ENCODE results near the gene CTSD.
"Not testable (repeated sequence)": the region's sequence is repeated elsewhere in the genome, so short reads cannot be mapped to it uniquely, and the experiment has no call there.

Gene CTSD

GRCh38 chr11:1763796-1764661 is at the start of gene CTSD:
CTSD (minus strand) TSS chr11:1763927; CDS start chr11:1763859, 68 bp downstream.
- no peak for DNase-seq

GRCh38 chr11:1813356-1813755 is 49.6 kb upstream of the CTSD start:
- not testable (repeated sequence) for DNase-seq

GRCh38 chr11:1812801-1813200 is 49.1 kb upstream of the CTSD start:
- no peak for DNase-seq

- no peak for DNase-seq
Observed at GRCh38 chr11:1812274-1812673, 48.5 kb upstream of the CTSD start.

GRCh38 chr11:1810761-1811160 is 47.0 kb upstream of the CTSD start:
- DNase-seq, result no peak

GRCh38 chr11:1807264-1807995 is 43.7 kb upstream of the CTSD start:
- no peak for DNase-seq

- DNase-seq, result no peak
Observed at GRCh38 chr11:1805525-1805924, 41.8 kb upstream of the CTSD start.

- not testable (repeated sequence) for DNase-seq
Observed at GRCh38 chr11:1803835-1804519, 40.2 kb upstream of the CTSD start.

- DNase-seq, result no peak
Observed at GRCh38 chr11:1803246-1803645, 39.5 kb upstream of the CTSD start.

- no peak for DNase-seq
Observed at GRCh38 chr11:1797391-1798125, 33.8 kb upstream of the CTSD start.

- DNase-seq, result no peak
Observed at GRCh38 chr11:1796413-1797011, 32.8 kb upstream of the CTSD start.

GRCh38 chr11:1793081-1793480 is 29.4 kb upstream of the CTSD start:
- no peak for DNase-seq

- DNase-seq, result no peak
Observed at GRCh38 chr11:1792461-1792860, 28.7 kb upstream of the CTSD start.

GRCh38 chr11:1791912-1792311 is 28.2 kb upstream of the CTSD start:
- DNase-seq, result no peak

- no peak for DNase-seq
Observed at GRCh38 chr11:1786466-1786865, 22.7 kb upstream of the CTSD start.

- DNase-seq, result no peak
Observed at GRCh38 chr11:1785749-1786413, 22.2 kb upstream of the CTSD start.

- no peak for DNase-seq
Observed at GRCh38 chr11:1784761-1785650, 21.3 kb upstream of the CTSD start.

- DNase-seq, result no peak
Observed at GRCh38 chr11:1783725-1784529, 20.2 kb upstream of the CTSD start.

GRCh38 chr11:1782831-1783724 is 19.4 kb upstream of the CTSD start:
- no peak for DNase-seq

Data from SIG-M5 (cell line).